HG02642 (cell line): Measurements from ENCODE around the gene VPS29.

Experiments
- ATAC-seq: cut with Tn5 transposase; IDR thresholded peaks from one replicate; pipeline ENCODE4 v1.9.1; 2021; ENCODE audit warnings: mild to moderate bottlenecking; ENCODE audit not compliant: unreplicated experiment, poor library complexity

The VPS29 gene

GRCh38 chr12:110451263-110451662, 50.6 kb downstream of the VPS29 start:
- no peak for ATAC-seq

- peak; percentile 93 for ATAC-seq
These were observed 52.0 kb downstream of the VPS29 start, which contains the start of gene ARPC3 for GRCh38 chr12:110449799-110450497. ARPC3 (minus strand) TSS chr12:110450337; CDS start chr12:110450260, 77 bp downstream.

- ATAC-seq = no peak
These were observed 57.5 kb downstream of the VPS29 start for GRCh38 chr12:110444455-110444854.
